ENCODE measurements around the gene HRCT1.

The HRCT1 gene

GRCh38 chr9:35952526-35953191 lies 46.7 kb downstream of the HRCT1 start:
- H3K9me3 Mint-ChIP-seq = no peaks in the 10 kb centered on the region
- intact Hi-C loops (cut with micrococcal nuclease) = no loop called here
- no peak overlapping the region for H3K4me3 Mint-ChIP-seq
- H3K4me1 Mint-ChIP-seq (ENCODE audit: low read depth) = no peaks in the 10 kb centered on the region
- H3K36me3 Mint-ChIP-seq (ENCODE audit: low read depth) = no peaks in the 10 kb centered on the region
- peaks cover 33% of the 10 kb centered on the region for H3K27me3 Mint-ChIP-seq
- H3K27ac Mint-ChIP-seq = no peak overlapping the region

GRCh38 chr9:35954942-35955546 lies 49.0 kb downstream of the HRCT1 start:
- Mint-ChIP-seq H3K27me3 (peaks cover 29% of the 10 kb centered on the region), H3K36me3 (ENCODE audit: low read depth) (no peaks in the 10 kb centered on the region), H3K9me3 (no peaks in the 10 kb centered on the region), H3K4me1 (ENCODE audit: low read depth) (no peaks in the 10 kb centered on the region), H3K27ac (no peak overlapping the region), H3K4me3 (no peak overlapping the region)
- intact Hi-C loops (cut with micrococcal nuclease) = loop anchor here (1.0 kb wide), 1 partner anchor 68 kb away; no protein-coding TSS in a partner anchor

GRCh38 chr9:35956651-35957050 lies 50.6 kb downstream of the HRCT1 start:
- no peak overlapping the region for H3K4me3 Mint-ChIP-seq
- H3K9me3 Mint-ChIP-seq = no peaks in the 10 kb centered on the region
- H3K36me3 Mint-ChIP-seq (ENCODE audit: low read depth) = no peaks in the 10 kb centered on the region
- intact Hi-C loops (cut with micrococcal nuclease) = no loop called here
- H3K4me1 Mint-ChIP-seq (ENCODE audit: low read depth) = no peaks in the 10 kb centered on the region
- H3K27ac Mint-ChIP-seq = no peak overlapping the region
- peaks cover 29% of the 10 kb centered on the region for H3K27me3 Mint-ChIP-seq

All from dendritic cell treated with granulocyte-macrophage colony-stimulating factor and Interleukin-4, amounts not matched to agents 40 ng/mL and 50 ng/mL, for 4 days (primary cell).